Vagina (tissue), 2 donors: ENCODE data around the gene KRTAP10-5. TPM values are rescaled to one million over a fixed set of nuclear protein-coding genes. Genes with fewer than 3 reads are reported as not detected.
A peak's percentile ranks its signal among the peaks of the same experiment; 100 is the strongest.
"Not testable (repeated sequence)": the region's sequence is repeated elsewhere in the genome, so short reads cannot be mapped to it uniquely, and the experiment has no call there.

ENCODE experiments used
- DNase-seq, 2 donors: peaks; one replicate each; pipeline ENCODE4 v3.0.0-alpha.2; 2017; ENCODE audit errors: extremely low spot score in 2 of 2
- H3K27ac ChIP-seq: fragments of 200-600 bp; sonication (generic); one replicate; pipeline ENCODE4 v1.5.1; 2019
- H3K27me3 ChIP-seq: fragments of 200-600 bp; sonication (generic); one replicate; pipeline ENCODE4 v1.5.1; 2019
- H3K36me3 ChIP-seq, 2 donors: fragments of 200-600 bp; sonication (generic); one replicate each; pipeline ENCODE4 v1.5.1; 2017 to 2019
- H3K4me1 ChIP-seq: fragments of 200-600 bp; sonication (generic); one replicate; pipeline ENCODE4 v1.5.1; 2019
- H3K4me3 ChIP-seq, 2 donors: fragments of 200-600 bp; sonication (generic); 1 replicate in 1 of 2; 2 replicates in 1 of 2; pipeline ENCODE4 v1.5.1; 2016 to 2019
- H3K9me3 ChIP-seq: fragments of 200-600 bp; sonication (generic); one replicate; pipeline ENCODE4 v1.5.1; 2019
- POLR2A ChIP-seq, 2 donors: fragments of 450-650 bp; IDR thresholded peaks; one replicate each; pipeline ENCODE4 v1.6.1; 2017; ENCODE audit warnings: antibody characterized with exemption in 2 of 2, mild to moderate bottlenecking in 2 of 2, moderate library complexity in 2 of 2
- POLR2AphosphoS5 ChIP-seq, 2 donors: sonication (generic); formaldehyde crosslinking; IDR thresholded peaks; one replicate each; pipeline ENCODE4 v1.9.0; 2017; ENCODE audit warnings: antibody characterized with exemption in 2 of 2, mild to moderate bottlenecking in 2 of 2, low read depth in 1 of 2; ENCODE audit not compliant: insufficient read depth in 1 of 2
- intact Hi-C: fragments of 100-400 bp; cut with DNase I; formaldehyde crosslinking; loops from one replicate; pipeline ENCODE4 v1.15.1; 2023
- total RNA-seq: library from RNA; depleted of rRNA; stranded (reverse); fragments of >200 nt; gene quantifications from one replicate; pipeline ENCODE4 v1.2.3, GENCODE V29; 2016
- TF ChIP-seq, protein P1 (sequence below), 3 experiments: fragments of 450-650 bp in 2 of 3; fragments of 200-600 bp in 1 of 3; sonication (generic) in 1 of 3; IDR thresholded peaks; one replicate each; pipeline ENCODE4 v1.5.1; 2017 to 2019; ENCODE audit warnings: antibody characterized with exemption in 3 of 3, mild to moderate bottlenecking in 2 of 3, moderate library complexity in 2 of 3

KRTAP10-5 gene
- total RNA-seq, 1 donor from 2014 or later = not detected

DNA sequence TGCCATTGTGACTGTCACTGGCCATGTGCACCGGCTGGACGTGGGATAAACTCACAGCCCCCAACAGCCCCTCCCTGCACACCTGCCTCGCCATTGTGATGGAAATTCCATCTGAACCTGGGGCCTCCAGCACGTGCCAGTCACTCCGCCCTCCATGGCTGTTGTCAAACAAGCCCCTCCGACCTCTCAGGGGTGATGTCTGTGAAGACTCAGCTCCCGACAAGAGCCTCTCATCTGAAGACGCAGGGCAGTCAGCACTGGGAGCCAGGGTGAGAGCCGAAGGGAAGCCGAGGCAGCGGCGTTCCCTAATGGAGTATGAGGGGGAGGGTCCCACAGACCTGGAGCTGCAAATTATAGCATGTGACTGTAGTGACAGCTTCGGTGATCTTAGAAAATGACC is 27.7 kb downstream of the KRTAP10-5 start:
- no peak for TF ChIP-seq POLR2A (IDR thresholded peaks at IDR 0.05)
- TF ChIP-seq, protein P1, sequence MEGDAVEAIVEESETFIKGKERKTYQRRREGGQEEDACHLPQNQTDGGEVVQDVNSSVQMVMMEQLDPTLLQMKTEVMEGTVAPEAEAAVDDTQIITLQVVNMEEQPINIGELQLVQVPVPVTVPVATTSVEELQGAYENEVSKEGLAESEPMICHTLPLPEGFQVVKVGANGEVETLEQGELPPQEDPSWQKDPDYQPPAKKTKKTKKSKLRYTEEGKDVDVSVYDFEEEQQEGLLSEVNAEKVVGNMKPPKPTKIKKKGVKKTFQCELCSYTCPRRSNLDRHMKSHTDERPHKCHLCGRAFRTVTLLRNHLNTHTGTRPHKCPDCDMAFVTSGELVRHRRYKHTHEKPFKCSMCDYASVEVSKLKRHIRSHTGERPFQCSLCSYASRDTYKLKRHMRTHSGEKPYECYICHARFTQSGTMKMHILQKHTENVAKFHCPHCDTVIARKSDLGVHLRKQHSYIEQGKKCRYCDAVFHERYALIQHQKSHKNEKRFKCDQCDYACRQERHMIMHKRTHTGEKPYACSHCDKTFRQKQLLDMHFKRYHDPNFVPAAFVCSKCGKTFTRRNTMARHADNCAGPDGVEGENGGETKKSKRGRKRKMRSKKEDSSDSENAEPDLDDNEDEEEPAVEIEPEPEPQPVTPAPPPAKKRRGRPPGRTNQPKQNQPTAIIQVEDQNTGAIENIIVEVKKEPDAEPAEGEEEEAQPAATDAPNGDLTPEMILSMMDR (IDR thresholded peaks at IDR 0.05) = no peak
- TF ChIP-seq POLR2AphosphoS5 (IDR thresholded peaks at IDR 0.05; ENCODE audit: insufficient read depth in 1 of 2, low read depth in 1 of 2) = no peak
- no peak overlapping the region for H3K27ac ChIP-seq
- no peaks in the 10 kb centered on the region for H3K36me3 ChIP-seq
- intact Hi-C loops = no loop called here
- H3K4me1 ChIP-seq = no peaks in the 10 kb centered on the region
- H3K9me3 ChIP-seq = no peaks in the 10 kb centered on the region
- no peak overlapping the region for H3K4me3 ChIP-seq
- no peaks in the 10 kb centered on the region for H3K27me3 ChIP-seq
- peak; percentile 64 to 67 for DNase-seq

DNA sequence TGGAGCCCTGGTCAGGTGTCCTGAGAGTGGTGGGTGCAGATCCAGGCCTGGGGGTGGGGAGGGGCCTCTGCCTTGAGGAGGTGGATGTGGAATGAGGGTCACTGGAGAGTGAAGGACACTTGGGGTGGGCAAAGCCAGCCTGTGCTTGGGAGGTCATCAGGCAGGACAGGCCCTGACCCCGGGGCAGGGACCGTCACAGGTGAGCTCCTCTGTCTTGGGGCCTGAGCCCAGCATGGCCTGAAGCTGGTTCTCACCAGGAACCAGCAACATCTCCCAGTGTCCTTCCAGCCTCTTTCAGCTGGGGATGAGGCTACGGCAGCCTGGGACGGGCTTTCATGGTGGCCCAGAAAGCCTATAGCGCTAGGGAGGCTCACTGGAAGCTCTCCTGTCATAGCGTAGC is 28.3 kb downstream of the KRTAP10-5 start:
- peak; percentile 64 to 84 for DNase-seq

DNA sequence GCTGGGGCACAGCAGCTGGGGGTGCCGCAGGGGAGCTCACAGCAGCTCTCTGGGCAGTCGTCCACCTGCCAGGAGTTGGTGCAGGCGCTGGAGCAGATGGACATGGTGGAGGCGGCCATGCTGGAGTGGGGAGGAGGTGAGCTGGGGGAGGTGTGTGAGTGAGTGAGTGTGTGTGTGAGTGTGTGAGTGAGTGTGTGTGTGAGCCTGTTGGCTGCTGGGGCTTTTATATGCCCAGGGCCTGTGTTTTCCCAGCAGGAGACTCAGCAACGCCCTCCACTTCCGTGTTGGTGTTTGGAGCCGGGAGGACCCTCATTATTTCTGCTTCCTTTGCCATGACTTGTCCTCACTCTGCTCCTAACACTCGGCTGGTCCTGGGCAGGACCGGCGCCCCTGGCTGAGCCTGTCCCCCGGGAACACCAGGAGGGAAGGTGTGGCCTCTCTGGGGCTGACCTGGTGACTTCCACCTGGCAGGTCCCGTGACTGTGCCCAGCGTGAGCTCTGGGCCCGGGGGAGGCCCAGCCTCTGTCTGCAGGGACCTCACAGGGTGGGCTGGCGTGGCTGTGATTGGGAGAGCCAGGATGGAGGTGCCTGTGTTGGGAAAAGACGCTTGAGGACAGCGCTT is 29.0 kb downstream of the KRTAP10-5 start, which contains the start of gene KRTAP10-2:
KRTAP10-2 (minus strand) TSS at position 166 of the 622 bp plus-strand sequence; CDS start at position 119, 47 bp downstream.
- no peaks in the 10 kb centered on the region for H3K9me3 ChIP-seq
- DNase-seq = peak; percentile 67
- no peak for TF ChIP-seq POLR2A (IDR thresholded peaks at IDR 0.05)
- no peak for TF ChIP-seq POLR2AphosphoS5 (IDR thresholded peaks at IDR 0.05; ENCODE audit: insufficient read depth in 1 of 2, low read depth in 1 of 2)
- TF ChIP-seq, protein P1 (IDR thresholded peaks at IDR 0.05) = no peak
- intact Hi-C loops = no loop called here
- no peak within 1 kb of the TSS for H3K4me3 ChIP-seq
- H3K27me3 ChIP-seq = no peaks in the 10 kb centered on the region
- H3K27ac ChIP-seq = no peak within 1 kb of the TSS
- H3K36me3 ChIP-seq = no peaks in the 10 kb centered on the region
- no peaks in the 10 kb centered on the region for H3K4me1 ChIP-seq

More for the DNA sequence above, 28.3 kb downstream of the KRTAP10-5 start:
- TF ChIP-seq, protein P1 (IDR thresholded peaks at IDR 0.05) = no peak
- TF ChIP-seq POLR2AphosphoS5 (IDR thresholded peaks at IDR 0.05; ENCODE audit: insufficient read depth in 1 of 2, low read depth in 1 of 2) (no peak), POLR2A (IDR thresholded peaks at IDR 0.05) (no peak)
- Histone ChIP-seq H3K4me3 (no peak overlapping the region), H3K4me1 (no peaks in the 10 kb centered on the region), H3K27ac (no peak overlapping the region), H3K36me3 (no peaks in the 10 kb centered on the region), H3K27me3 (no peaks in the 10 kb centered on the region), H3K9me3 (no peaks in the 10 kb centered on the region)
- intact Hi-C loops = no loop called here

DNA sequence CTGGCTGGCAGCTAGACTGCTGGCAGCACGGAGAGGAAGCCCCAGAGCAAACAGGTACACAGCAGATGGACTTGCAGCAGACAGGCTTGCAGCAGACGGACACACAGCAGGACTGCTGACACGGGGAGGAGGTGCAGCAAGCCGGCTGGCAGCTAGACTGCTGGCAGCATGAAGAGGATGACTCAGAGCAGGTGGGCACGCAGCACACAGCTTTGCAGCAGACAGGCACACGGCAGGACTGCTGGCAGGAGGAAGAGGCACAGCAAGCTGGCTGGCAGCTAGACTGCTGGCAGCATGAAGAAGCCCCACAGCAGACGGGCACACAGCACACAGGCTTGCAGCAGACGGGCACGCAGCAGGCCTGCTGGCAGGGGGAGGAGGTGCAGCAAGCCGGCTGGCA is 29.6 kb downstream of the KRTAP10-5 start:
- Histone ChIP-seq H3K27ac (no peak overlapping the region), H3K4me1 (no peaks in the 10 kb centered on the region), H3K27me3 (no peaks in the 10 kb centered on the region), H3K4me3 (no peak overlapping the region), H3K36me3 (no peaks in the 10 kb centered on the region), H3K9me3 (no peaks in the 10 kb centered on the region)
- intact Hi-C loops = no loop called here
- no peak for TF ChIP-seq POLR2AphosphoS5 (IDR thresholded peaks at IDR 0.05; ENCODE audit: insufficient read depth in 1 of 2, low read depth in 1 of 2)
- TF ChIP-seq, protein P1 (IDR thresholded peaks at IDR 0.05) = no peak
- TF ChIP-seq POLR2A (IDR thresholded peaks at IDR 0.05) = no peak
- peak; percentile 60 to 61 for DNase-seq

DNA sequence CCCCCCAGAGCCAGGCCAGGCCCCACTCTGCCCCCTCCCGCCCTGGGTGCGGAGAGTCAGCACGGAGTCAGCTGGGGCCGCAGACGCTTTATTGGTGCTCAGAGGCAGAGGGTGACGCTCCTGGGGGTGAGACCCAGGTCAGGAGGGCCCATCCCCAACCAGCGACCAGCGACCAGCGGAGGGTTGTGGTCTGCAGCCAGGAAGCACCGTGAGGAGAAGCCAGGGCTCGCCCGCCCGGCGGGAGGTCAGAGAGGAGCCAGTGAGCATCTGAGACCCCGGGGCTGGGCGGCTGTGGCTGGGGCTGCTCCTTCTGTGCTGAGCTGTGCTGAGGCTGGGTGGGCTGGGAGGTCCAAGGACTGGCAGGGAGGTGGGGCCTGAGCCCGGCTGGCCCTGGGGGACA is 30.1 kb downstream of the KRTAP10-5 start:
- H3K36me3 ChIP-seq, H3K27ac ChIP-seq, H3K9me3 ChIP-seq, H3K4me1 ChIP-seq, intact Hi-C loops, H3K4me3 ChIP-seq, H3K27me3 ChIP-seq: not testable (repeated sequence)
- peak; percentile 32 to 93 for DNase-seq
